ENCODE measurements around the gene CCDC149.

The CCDC149 gene

GRCh38 chr4:24845132-24845531, 67.7 kb downstream of the CCDC149 start:
- Histone ChIP-seq H4K20me1 (ENCODE audit: insufficient read depth, low read length) (no peaks in the 10 kb centered on the region), H3K9me3 (ENCODE audit: insufficient read depth, low read length, severe bottlenecking) (no peaks in the 10 kb centered on the region), H3K79me2 (ENCODE audit: insufficient read depth, low read length) (no peaks in the 10 kb centered on the region), H3K4me3 (ENCODE audit: low read depth in 1 of 2, low read length in 2 of 2) (no peak overlapping the region), H3K27ac (ENCODE audit: low read length) (no peak overlapping the region), H3K36me3 (ENCODE audit: insufficient read depth, low read length) (no peaks in the 10 kb centered on the region), H3K9ac (ENCODE audit: low read depth, low read length) (no peak overlapping the region), H3K4me1 (ENCODE audit: insufficient read depth, low read length) (no peaks in the 10 kb centered on the region), H2AFZ (ENCODE audit: low read depth, low read length) (no peak overlapping the region), H3K4me2 (ENCODE audit: insufficient read depth, low read length) (no peak overlapping the region), H3K27me3 (ENCODE audit: insufficient read depth, low read length, poor library complexity) (no peaks in the 10 kb centered on the region)
- DNase-seq (no peak), ATAC-seq (ENCODE audit: insufficient read depth, low read depth) (no peak)
- TF ChIP-seq EZH2 (IDR thresholded peaks at IDR 0.05; ENCODE audit: borderline replicate concordance, low read depth, low read length, severe bottlenecking) (no peak), CTCF (IDR thresholded peaks at IDR 0.05; ENCODE audit: borderline replicate concordance, extremely low read depth, low read length, poor library complexity, severe bottlenecking) (no peak)

- no peaks in the 10 kb centered on the region for H4K20me1 ChIP-seq (ENCODE audit: insufficient read depth, low read length)
- H3K9me3 ChIP-seq (ENCODE audit: insufficient read depth, low read length, severe bottlenecking): no peaks in the 10 kb centered on the region
- TF ChIP-seq EZH2 (IDR thresholded peaks at IDR 0.05; ENCODE audit: borderline replicate concordance, low read depth, low read length, severe bottlenecking) (no peak), CTCF (IDR thresholded peaks at IDR 0.05; ENCODE audit: borderline replicate concordance, extremely low read depth, low read length, poor library complexity, severe bottlenecking) (no peak)
- no peaks in the 10 kb centered on the region for H3K27me3 ChIP-seq (ENCODE audit: insufficient read depth, low read length, poor library complexity)
- no peaks in the 10 kb centered on the region for H3K79me2 ChIP-seq (ENCODE audit: insufficient read depth, low read length)
- no peak overlapping the region for H2AFZ ChIP-seq (ENCODE audit: low read depth, low read length)
- no peak overlapping the region for H3K4me2 ChIP-seq (ENCODE audit: insufficient read depth, low read length)
- no peak overlapping the region for H3K27ac ChIP-seq (ENCODE audit: low read length)
- no peak overlapping the region for H3K9ac ChIP-seq (ENCODE audit: low read depth, low read length)
- no peak overlapping the region for H3K4me3 ChIP-seq (ENCODE audit: low read depth in 1 of 2, low read length in 2 of 2)
- ATAC-seq (ENCODE audit: insufficient read depth, low read depth): no peak
- no peak for DNase-seq
- H3K4me1 ChIP-seq (ENCODE audit: insufficient read depth, low read length): no peaks in the 10 kb centered on the region
- no peaks in the 10 kb centered on the region for H3K36me3 ChIP-seq (ENCODE audit: insufficient read depth, low read length)
Observed at GRCh38 chr4:24843096-24843495, 69.7 kb downstream of the CCDC149 start.

GRCh38 chr4:24842356-24842755, 70.5 kb downstream of the CCDC149 start:
- no peaks in the 10 kb centered on the region for H3K27me3 ChIP-seq (ENCODE audit: insufficient read depth, low read length, poor library complexity)
- H2AFZ ChIP-seq (ENCODE audit: low read depth, low read length): no peak overlapping the region
- no peaks in the 10 kb centered on the region for H3K4me1 ChIP-seq (ENCODE audit: insufficient read depth, low read length)
- no peaks in the 10 kb centered on the region for H3K9me3 ChIP-seq (ENCODE audit: insufficient read depth, low read length, severe bottlenecking)
- no peak overlapping the region for H3K27ac ChIP-seq (ENCODE audit: low read length)
- TF ChIP-seq CTCF (IDR thresholded peaks at IDR 0.05; ENCODE audit: borderline replicate concordance, extremely low read depth, low read length, poor library complexity, severe bottlenecking) (no peak), EZH2 (IDR thresholded peaks at IDR 0.05; ENCODE audit: borderline replicate concordance, low read depth, low read length, severe bottlenecking) (no peak)
- no peaks in the 10 kb centered on the region for H3K79me2 ChIP-seq (ENCODE audit: insufficient read depth, low read length)
- ATAC-seq (ENCODE audit: insufficient read depth, low read depth) (no peak), DNase-seq (no peak)
- no peak overlapping the region for H3K4me3 ChIP-seq (ENCODE audit: low read depth in 1 of 2, low read length in 2 of 2)
- H3K36me3 ChIP-seq (ENCODE audit: insufficient read depth, low read length): no peaks in the 10 kb centered on the region
- H3K4me2 ChIP-seq (ENCODE audit: insufficient read depth, low read length): no peak overlapping the region
- no peak overlapping the region for H3K9ac ChIP-seq (ENCODE audit: low read depth, low read length)
- no peaks in the 10 kb centered on the region; the same call in 1 of the 2 replicates for H4K20me1 ChIP-seq (ENCODE audit: insufficient read depth, low read length)

All from DND-41 (cell line).